BLaER1 (cell line): Measurements from ENCODE around the gene CLCA4.

Experiments
- H3K27ac ChIP-seq: shearing (Covaris generic); formaldehyde crosslinking; 2 replicates; pipeline ENCODE4 v1.8.1; 2022
- H3K27me3 ChIP-seq: shearing (Covaris generic); formaldehyde crosslinking; 2 replicates; pipeline ENCODE4 v1.8.1; 2022
- H3K36me3 ChIP-seq: shearing (Covaris generic); formaldehyde crosslinking; 2 replicates; pipeline ENCODE4 v1.8.1; 2022
- H3K4me1 ChIP-seq: shearing (Covaris generic); formaldehyde crosslinking; 2 replicates; pipeline ENCODE4 v1.8.1; 2022
- H3K4me2 ChIP-seq: shearing (Covaris generic); formaldehyde crosslinking; 2 replicates; pipeline ENCODE4 v1.8.1; 2022
- H3K4me3 ChIP-seq: shearing (Covaris generic); formaldehyde crosslinking; 2 replicates; pipeline ENCODE4 v1.8.1; 2022
- H3K9ac ChIP-seq: shearing (Covaris generic); formaldehyde crosslinking; 2 replicates; pipeline ENCODE4 v1.8.1; 2022
- H3K9me3 ChIP-seq: shearing (Covaris generic); formaldehyde crosslinking; 2 replicates; pipeline ENCODE4 v1.8.1; 2022
- H4K20me1 ChIP-seq: shearing (Covaris generic); formaldehyde crosslinking; 2 replicates; pipeline ENCODE4 v1.8.1; 2022
- Cebpa-rat ChIP-seq: shearing (Covaris generic); IDR thresholded peaks from 2 replicates; pipeline ENCODE4 v1.8.1; 2022

CLCA4 gene

DNA sequence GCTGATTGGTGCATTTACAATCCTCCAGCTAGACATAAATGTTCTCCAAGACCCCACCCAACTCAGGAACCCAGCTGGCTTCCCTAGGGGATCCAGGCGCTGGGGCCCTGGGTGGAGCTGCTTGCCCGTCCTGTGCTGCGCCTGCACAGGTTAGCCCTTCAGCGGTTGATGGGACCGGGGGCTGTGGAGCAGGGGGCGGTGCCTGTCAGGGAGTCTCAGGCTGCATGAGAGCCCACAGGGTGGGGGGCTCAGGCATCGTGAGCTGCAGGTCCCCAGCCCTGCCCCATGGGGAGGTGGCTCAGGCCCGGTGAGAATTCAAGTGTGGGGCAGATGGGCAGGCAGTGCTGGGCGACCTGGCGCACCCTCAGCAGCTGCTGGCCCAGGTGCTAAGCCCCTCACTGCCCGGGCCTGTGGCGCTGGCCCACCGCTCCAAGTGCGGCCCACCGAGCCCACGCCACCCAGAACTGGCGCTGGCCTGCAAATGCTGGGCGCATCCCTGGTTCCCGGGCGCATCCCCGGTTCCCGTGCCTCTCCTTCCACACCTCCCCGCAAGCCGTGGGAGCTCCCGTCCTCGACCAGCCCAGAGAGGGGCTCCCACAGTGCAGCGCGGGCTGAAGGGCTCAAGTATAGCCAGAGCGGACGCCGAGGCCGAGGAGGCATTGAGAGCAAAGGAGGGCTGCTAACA, 23.1 kb upstream of the CLCA4 start:
- H3K4me1 ChIP-seq, result no peaks in the 10 kb centered on the region
- TF ChIP-seq Cebpa-rat, result no peak
- no peaks in the 10 kb centered on the region for H3K36me3 ChIP-seq

DNA sequence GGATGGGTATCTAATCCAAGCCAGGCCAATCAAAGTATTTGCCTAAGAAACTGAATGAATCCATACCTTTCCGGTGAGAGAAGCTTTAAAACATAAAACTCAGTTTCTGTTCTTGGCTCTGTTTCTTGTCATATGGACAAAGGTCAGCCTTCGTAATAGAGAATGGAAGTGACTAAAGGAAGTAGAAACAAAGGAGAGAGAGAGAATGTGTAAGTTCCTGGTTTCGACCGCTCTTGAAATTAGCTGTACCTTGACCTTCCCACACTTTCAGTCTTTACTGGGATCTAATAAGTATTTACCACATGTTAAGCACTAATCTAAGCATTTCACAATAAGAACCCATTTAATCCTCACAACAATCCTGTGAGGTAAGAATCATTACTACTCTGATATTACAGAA, 19.6 kb upstream of the CLCA4 start:
- Histone ChIP-seq H3K4me1 (no peaks in the 10 kb centered on the region), H3K27ac (no peak overlapping the region), H3K4me2 (no peak overlapping the region), H3K9ac (no peak overlapping the region), H4K20me1 (no peaks in the 10 kb centered on the region), H3K27me3 (no peaks in the 10 kb centered on the region), H3K36me3 (no peaks in the 10 kb centered on the region), H3K9me3 (peaks cover 8% of the 10 kb centered on the region), H3K4me3 (no peak overlapping the region)
- TF ChIP-seq Cebpa-rat, result no peak

More for the DNA sequence above, 23.1 kb upstream of the CLCA4 start:
- Histone ChIP-seq H3K27me3 (no peaks in the 10 kb centered on the region), H4K20me1 (no peaks in the 10 kb centered on the region), H3K4me2 (no peak overlapping the region), H3K27ac (no peak overlapping the region), H3K9me3 (peaks cover 8% of the 10 kb centered on the region), H3K4me3 (no peak overlapping the region), H3K9ac (no peak overlapping the region)

DNA sequence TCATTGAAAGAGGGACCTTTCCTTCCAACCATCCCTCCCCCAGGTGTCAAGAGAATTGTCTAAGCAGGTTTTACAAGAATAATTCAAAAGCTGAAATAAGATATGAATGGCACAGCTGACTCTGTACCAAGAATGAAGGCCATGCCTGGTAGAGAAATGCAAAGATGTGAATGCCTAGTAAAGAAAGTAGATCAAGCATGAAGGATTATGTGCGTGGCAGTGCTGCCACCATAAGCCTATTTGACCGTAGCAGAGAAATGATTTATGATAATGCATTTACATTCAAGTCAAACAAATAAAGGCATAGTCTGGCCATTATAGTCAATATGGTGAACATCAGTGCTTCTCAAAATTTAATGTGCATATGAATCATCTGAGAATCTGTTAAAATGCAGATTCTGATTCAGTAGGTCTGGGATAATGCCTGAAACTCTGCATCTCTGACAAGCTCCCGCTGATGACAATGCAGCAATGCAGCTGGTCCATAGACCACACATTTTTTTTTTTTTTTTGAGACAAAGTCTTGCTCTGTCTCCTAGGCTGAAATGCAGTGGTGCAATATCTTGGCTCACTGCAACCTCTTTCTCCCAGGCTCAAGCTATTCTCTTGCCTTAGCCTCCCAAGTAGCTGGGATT, 16.6 kb upstream of the CLCA4 start:
- TF ChIP-seq Cebpa-rat, result no peak
- Histone ChIP-seq H3K9ac (no peak overlapping the region), H3K4me2 (no peak overlapping the region), H3K9me3 (no peaks in the 10 kb centered on the region), H3K27me3 (no peaks in the 10 kb centered on the region), H3K4me3 (no peak overlapping the region), H3K36me3 (no peaks in the 10 kb centered on the region), H4K20me1 (no peaks in the 10 kb centered on the region), H3K27ac (no peak overlapping the region), H3K4me1 (no peaks in the 10 kb centered on the region)

DNA sequence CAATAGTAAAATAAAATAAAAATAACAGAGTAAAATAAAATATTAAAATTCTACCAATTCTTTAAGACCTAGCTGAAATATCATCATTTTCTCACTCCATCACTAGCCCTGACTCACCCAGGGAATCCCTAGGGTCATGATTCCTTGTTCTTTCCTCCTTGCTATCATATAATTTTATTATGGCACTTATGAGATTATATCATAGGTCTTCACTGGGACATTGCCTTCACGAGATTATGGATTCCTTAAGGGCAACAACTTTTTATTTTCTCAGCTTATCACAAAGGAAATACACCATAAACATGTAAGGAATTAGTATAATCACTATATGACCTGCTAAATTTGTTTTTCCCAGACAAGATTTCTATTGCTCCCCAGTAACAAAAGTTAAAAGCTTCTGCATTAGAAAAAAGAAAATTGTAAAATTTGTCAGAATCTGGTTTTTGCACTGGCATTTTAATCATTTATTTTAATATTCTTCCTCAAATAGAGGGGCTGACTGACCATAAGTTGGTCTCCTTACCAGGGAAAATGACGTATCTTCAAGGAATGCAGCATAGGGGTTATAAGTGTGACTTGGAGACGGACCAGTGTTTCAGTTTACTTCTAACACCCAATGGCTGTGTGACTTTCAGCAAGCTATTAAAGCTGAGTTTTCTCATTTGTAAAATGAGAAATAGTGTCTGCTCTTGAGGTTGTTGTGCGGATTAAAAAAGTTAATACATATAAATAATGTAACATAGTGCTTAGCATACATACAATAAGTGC, 8.8 kb upstream of the CLCA4 start:
- Histone ChIP-seq H3K9me3 (no peaks in the 10 kb centered on the region), H3K27ac (no peak overlapping the region), H3K4me1 (no peaks in the 10 kb centered on the region), H4K20me1 (no peaks in the 10 kb centered on the region), H3K4me3 (no peak overlapping the region), H3K36me3 (no peaks in the 10 kb centered on the region), H3K27me3 (no peaks in the 10 kb centered on the region), H3K4me2 (no peak overlapping the region), H3K9ac (no peak overlapping the region)
- TF ChIP-seq Cebpa-rat, result no peak

DNA sequence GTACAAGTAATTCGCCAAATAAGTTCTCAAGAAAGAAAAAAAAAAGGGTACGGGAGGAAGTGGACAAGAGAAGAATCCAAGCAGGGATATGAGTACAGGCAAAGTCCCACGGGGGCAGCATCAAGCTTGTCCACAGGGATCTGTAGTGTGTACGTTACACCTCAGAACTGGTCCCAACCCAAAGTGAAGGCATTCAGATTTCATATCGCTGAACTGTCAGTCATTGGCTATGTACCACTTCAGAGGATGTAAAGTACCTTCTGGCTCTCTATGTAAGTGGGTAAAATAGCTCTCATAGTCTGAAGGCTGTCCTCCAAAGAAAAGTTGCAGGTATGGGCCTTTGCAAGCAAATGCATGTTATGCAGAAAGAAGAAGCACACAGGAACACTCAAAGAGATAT, 8.1 kb upstream of the CLCA4 start:
- no peaks in the 10 kb centered on the region for H3K36me3 ChIP-seq
- no peak overlapping the region for H3K4me3 ChIP-seq
- TF ChIP-seq Cebpa-rat, result no peak

DNA sequence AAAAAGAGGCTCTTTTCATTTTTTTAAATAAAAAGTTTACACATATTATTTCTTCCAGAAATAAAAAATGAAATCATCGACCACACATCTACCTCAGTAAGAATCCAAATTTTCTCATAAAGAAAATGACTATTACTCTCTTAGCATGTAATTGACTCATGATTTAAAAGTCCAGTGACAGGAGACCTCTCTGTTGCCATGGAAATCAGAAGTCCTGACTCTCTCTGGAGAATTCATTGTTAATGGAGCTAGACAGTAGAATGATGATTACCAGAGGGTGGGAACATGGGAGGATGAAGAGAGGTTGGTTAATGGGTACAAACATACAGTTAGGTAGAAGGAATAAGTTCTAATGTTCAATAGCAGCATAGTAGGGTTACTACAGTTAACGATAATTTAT, 5.0 kb upstream of the CLCA4 start:
- TF ChIP-seq Cebpa-rat, result no peak
- Histone ChIP-seq H3K9me3 (no peaks in the 10 kb centered on the region), H3K4me3 (no peak overlapping the region), H3K4me1 (no peaks in the 10 kb centered on the region), H4K20me1 (no peaks in the 10 kb centered on the region), H3K36me3 (no peaks in the 10 kb centered on the region), H3K9ac (no peak overlapping the region), H3K27ac (no peak overlapping the region), H3K4me2 (no peak overlapping the region), H3K27me3 (no peaks in the 10 kb centered on the region)

More for the DNA sequence above, 8.1 kb upstream of the CLCA4 start:
- Histone ChIP-seq H3K9ac (no peak overlapping the region), H3K4me2 (no peak overlapping the region), H3K9me3 (no peaks in the 10 kb centered on the region), H4K20me1 (no peaks in the 10 kb centered on the region), H3K27ac (no peak overlapping the region), H3K27me3 (no peaks in the 10 kb centered on the region), H3K4me1 (no peaks in the 10 kb centered on the region)

DNA sequence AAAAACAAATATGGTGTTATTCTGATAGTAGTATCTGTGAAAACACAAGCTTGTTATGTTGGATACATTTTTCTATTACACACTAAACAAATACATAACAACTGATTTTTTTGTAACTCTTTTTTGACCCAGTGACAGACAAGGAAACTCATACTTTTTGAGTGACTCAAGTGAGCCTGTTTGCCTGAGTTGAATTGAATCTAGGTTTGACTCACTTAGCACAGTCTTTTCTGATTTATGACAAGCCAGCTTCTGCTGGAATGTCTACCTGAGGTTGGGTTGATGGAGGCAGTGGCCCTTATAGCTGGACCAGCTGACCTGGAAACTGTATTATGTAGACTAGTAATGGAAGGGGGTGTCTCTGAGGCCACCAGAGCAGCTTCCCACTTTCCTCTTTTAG, 4.2 kb upstream of the CLCA4 start:
- Histone ChIP-seq H3K27ac (no peak overlapping the region), H3K9me3 (no peaks in the 10 kb centered on the region), H3K4me3 (no peak overlapping the region), H3K4me2 (no peak overlapping the region), H4K20me1 (no peaks in the 10 kb centered on the region), H3K27me3 (no peaks in the 10 kb centered on the region), H3K4me1 (no peaks in the 10 kb centered on the region), H3K36me3 (no peaks in the 10 kb centered on the region), H3K9ac (no peak overlapping the region)
- no peak for TF ChIP-seq Cebpa-rat

DNA sequence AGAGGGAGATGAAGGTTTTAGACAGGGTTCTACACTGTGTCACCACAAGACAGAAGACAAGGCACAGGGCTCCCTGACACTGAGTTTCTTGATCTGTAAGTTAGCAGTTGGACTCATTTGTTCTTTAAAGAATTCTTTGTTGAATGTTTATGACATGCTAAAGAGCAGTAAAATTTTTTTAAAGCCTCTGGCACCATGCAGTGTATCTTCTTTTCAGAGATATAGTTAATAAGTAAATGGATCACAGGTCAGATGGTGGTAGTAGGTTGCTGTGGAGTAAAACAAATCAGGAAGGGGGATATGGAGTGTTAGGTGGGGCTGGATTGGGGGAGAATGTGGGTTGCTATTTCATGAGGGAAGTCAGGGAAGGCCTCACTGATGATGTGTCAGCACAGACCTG, 2.0 kb downstream of the CLCA4 start:
- Histone ChIP-seq H4K20me1 (no peaks in the 10 kb centered on the region), H3K36me3 (no peaks in the 10 kb centered on the region), H3K9ac (no peak overlapping the region), H3K27me3 (no peaks in the 10 kb centered on the region), H3K4me1 (no peaks in the 10 kb centered on the region), H3K27ac (no peak overlapping the region), H3K4me3 (no peak overlapping the region), H3K9me3 (peaks cover 10% of the 10 kb centered on the region), H3K4me2 (no peak overlapping the region)
- no peak for TF ChIP-seq Cebpa-rat

DNA sequence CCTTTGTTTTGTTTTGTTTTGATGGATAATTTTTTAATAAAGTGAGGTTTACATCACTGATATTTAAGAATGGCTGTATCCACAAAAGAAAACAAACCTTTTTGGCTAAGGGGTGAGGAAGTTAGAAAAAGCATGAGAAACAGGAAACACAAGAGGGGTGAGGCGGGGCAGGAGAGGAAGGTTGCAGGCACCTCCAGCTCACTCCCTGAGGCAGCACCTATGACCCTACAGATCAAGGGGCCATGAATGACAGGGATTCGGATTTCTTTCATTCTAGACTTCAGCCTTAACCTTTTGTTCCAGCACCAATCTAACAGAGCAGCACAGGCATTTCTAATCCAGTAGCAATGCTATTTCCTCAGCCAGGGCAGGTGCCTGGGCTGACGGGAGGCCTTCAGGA, 4.4 kb downstream of the CLCA4 start:
- TF ChIP-seq Cebpa-rat, result no peak
- no peak overlapping the region for H3K27ac ChIP-seq
- no peaks in the 10 kb centered on the region for H4K20me1 ChIP-seq
- no peaks in the 10 kb centered on the region for H3K27me3 ChIP-seq
- peaks cover 10% of the 10 kb centered on the region for H3K9me3 ChIP-seq
- H3K4me3 ChIP-seq, result no peak overlapping the region
- no peaks in the 10 kb centered on the region for H3K36me3 ChIP-seq
- no peak overlapping the region for H3K4me2 ChIP-seq
- no peaks in the 10 kb centered on the region for H3K4me1 ChIP-seq
- no peak overlapping the region for H3K9ac ChIP-seq

DNA sequence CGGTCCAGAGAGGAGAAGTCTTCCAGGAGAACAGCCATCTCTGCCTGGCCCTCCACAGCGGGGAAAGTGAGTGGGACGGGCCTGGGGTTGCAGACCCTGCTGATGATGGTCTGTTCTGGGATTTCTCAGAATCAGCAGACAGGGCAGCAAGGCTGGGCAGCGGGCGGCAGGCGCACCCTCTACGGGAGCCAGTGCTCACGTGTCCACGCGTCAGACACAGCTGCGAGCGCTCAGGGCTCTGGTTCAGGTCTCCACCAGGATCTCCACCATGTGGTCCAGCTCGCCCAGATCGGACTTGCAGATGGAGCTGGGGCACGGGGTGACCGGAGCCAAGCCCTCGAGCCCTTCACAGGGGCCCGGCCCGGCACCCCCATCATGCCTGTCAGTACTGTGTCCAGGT, 5.5 kb downstream of the CLCA4 start:
- H3K9ac ChIP-seq, result no peak overlapping the region
- no peak for TF ChIP-seq Cebpa-rat
- H3K27ac ChIP-seq, result no peak overlapping the region
- no peak overlapping the region for H3K4me3 ChIP-seq
- no peaks in the 10 kb centered on the region for H3K27me3 ChIP-seq
- no peaks in the 10 kb centered on the region for H3K36me3 ChIP-seq
- H3K4me2 ChIP-seq, result no peak overlapping the region
- no peaks in the 10 kb centered on the region for H3K4me1 ChIP-seq
- H4K20me1 ChIP-seq, result no peaks in the 10 kb centered on the region
- peaks cover 10% of the 10 kb centered on the region for H3K9me3 ChIP-seq
